ENCODE measurements around the gene ZBTB24.

Gene ZBTB24

DNA sequence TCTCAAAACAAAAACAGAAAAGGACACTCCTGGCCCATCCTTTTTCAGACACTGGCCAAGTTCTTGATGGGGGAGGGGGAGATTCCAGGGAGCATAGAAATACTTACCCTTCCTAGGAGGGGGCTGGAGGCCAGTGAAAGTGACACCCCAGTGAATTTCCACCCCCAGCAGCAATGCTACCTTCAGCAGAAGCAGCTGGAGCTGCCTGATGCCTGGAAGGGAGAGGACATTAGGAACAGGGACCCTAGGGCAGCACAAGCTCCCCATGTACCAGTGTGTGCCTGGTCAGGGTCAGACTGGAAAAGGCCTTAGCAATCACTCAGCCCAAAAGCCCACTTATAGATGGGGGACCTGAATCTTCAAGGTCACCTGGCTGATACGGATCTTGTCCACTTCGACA, 29.9 kb downstream of the ZBTB24 start:
- Histone ChIP-seq H3K27ac (ENCODE audit: poor library complexity, severe bottlenecking) (no peak overlapping the region), H3K4me1 (ENCODE audit: insufficient read depth, poor library complexity, severe bottlenecking) (no peaks in the 10 kb centered on the region), H3K9me3 (ENCODE audit: severe bottlenecking) (no peaks in the 10 kb centered on the region), H3K4me3 (ENCODE audit: severe bottlenecking) (no peak overlapping the region), H3K36me3 (ENCODE audit: low read depth) (peaks cover 9% of the 10 kb centered on the region; the same call in 1 of the 2 replicates), H3K27me3 (ENCODE audit: insufficient read depth, poor library complexity, severe bottlenecking) (no peaks in the 10 kb centered on the region)
- no peak for DNase-seq (ENCODE audit: low spot score)
- TF ChIP-seq, protein P1, sequence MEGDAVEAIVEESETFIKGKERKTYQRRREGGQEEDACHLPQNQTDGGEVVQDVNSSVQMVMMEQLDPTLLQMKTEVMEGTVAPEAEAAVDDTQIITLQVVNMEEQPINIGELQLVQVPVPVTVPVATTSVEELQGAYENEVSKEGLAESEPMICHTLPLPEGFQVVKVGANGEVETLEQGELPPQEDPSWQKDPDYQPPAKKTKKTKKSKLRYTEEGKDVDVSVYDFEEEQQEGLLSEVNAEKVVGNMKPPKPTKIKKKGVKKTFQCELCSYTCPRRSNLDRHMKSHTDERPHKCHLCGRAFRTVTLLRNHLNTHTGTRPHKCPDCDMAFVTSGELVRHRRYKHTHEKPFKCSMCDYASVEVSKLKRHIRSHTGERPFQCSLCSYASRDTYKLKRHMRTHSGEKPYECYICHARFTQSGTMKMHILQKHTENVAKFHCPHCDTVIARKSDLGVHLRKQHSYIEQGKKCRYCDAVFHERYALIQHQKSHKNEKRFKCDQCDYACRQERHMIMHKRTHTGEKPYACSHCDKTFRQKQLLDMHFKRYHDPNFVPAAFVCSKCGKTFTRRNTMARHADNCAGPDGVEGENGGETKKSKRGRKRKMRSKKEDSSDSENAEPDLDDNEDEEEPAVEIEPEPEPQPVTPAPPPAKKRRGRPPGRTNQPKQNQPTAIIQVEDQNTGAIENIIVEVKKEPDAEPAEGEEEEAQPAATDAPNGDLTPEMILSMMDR (IDR thresholded peaks at IDR 0.05; ENCODE audit: poor library complexity, severe bottlenecking): no peak
- ATAC-seq (ENCODE audit: low read depth): no peak

DNA sequence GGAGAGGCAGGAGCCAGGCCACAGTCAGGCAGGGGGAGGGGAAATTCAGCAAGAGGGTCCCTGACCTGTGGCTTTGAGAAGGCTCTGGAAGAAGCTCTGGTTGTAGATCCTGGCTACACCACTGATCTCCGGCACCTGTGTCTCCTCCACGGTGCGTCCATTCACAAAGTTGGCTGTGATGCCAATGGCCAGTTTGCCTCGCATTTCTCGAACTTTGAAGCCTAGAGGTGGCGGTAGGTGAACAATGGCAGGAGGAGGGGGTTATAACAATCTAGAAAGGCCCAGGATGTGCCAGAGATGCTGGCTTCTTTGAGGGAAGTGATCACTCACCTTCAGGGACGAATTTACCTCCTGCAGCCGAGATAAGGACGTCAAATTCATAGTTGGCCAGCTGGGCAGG, 30.8 kb downstream of the ZBTB24 start:
- no peak for DNase-seq (ENCODE audit: low spot score)
- Histone ChIP-seq H3K4me3 (ENCODE audit: severe bottlenecking) (no peak overlapping the region), H3K27ac (ENCODE audit: poor library complexity, severe bottlenecking) (no peak overlapping the region), H3K36me3 (ENCODE audit: low read depth) (peaks cover 9% of the 10 kb centered on the region; the same call in 1 of the 2 replicates), H3K4me1 (ENCODE audit: insufficient read depth, poor library complexity, severe bottlenecking) (no peaks in the 10 kb centered on the region), H3K27me3 (ENCODE audit: insufficient read depth, poor library complexity, severe bottlenecking) (no peaks in the 10 kb centered on the region), H3K9me3 (ENCODE audit: severe bottlenecking) (no peaks in the 10 kb centered on the region)
- no peak for ATAC-seq (ENCODE audit: low read depth)
- TF ChIP-seq, protein P1 (IDR thresholded peaks at IDR 0.05; ENCODE audit: poor library complexity, severe bottlenecking): no peak

DNA sequence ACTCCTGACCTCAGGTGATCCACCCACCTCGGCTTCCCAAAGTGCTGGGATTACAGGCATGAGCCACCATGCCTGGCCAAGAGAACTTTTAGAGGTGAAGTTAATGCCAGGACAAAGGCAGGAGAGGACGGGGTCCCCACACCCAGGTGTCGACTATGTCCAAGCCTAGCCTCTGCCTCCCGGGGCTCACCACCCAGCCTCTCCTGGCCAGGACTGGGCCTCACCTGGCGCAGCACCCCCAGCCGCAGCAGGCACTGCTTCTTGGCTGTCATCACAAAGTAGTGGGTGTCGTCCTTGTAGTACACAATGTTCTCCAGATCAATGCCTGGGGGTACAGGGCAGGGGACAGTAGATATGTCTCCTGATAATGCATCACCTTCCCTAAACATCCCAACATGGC, 31.6 kb downstream of the ZBTB24 start:
- ATAC-seq (ENCODE audit: low read depth) (no peak), DNase-seq (ENCODE audit: low spot score) (no peak)
- TF ChIP-seq, protein P1 (IDR thresholded peaks at IDR 0.05; ENCODE audit: poor library complexity, severe bottlenecking): no peak
- Histone ChIP-seq H3K4me1 (ENCODE audit: insufficient read depth, poor library complexity, severe bottlenecking) (no peaks in the 10 kb centered on the region), H3K9me3 (ENCODE audit: severe bottlenecking) (no peaks in the 10 kb centered on the region), H3K27ac (ENCODE audit: poor library complexity, severe bottlenecking) (no peak overlapping the region), H3K36me3 (ENCODE audit: low read depth) (peaks cover 9% of the 10 kb centered on the region; the same call in 1 of the 2 replicates), H3K4me3 (ENCODE audit: severe bottlenecking) (no peak overlapping the region), H3K27me3 (ENCODE audit: insufficient read depth, poor library complexity, severe bottlenecking) (no peaks in the 10 kb centered on the region)

DNA sequence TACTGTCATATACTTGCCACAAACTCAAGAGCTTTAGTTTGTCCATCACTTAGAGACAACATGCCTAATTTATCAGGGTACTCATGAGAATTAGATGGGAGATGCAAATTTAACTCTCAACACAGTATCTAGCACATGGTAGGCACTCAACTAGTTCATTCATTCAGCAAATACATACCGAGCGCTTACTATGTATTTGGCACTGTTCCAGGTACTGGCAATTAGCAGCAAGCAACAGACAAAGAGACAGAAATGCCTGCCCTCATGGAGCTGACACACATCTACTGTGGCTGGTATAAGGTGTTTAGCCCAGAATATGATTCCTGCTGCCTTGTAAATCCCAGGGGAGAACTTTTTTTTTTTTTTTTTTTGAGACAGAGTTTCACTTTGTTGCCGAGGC, 32.2 kb downstream of the ZBTB24 start:
- Histone ChIP-seq H3K4me3 (ENCODE audit: severe bottlenecking) (no peak overlapping the region), H3K27ac (ENCODE audit: poor library complexity, severe bottlenecking) (no peak overlapping the region), H3K4me1 (ENCODE audit: insufficient read depth, poor library complexity, severe bottlenecking) (no peaks in the 10 kb centered on the region), H3K36me3 (ENCODE audit: low read depth) (peaks cover 9% of the 10 kb centered on the region; the same call in 1 of the 2 replicates), H3K9me3 (ENCODE audit: severe bottlenecking) (no peaks in the 10 kb centered on the region), H3K27me3 (ENCODE audit: insufficient read depth, poor library complexity, severe bottlenecking) (no peaks in the 10 kb centered on the region)
- ATAC-seq (ENCODE audit: low read depth): no peak
- no peak for DNase-seq (ENCODE audit: low spot score)
- TF ChIP-seq, protein P1 (IDR thresholded peaks at IDR 0.05; ENCODE audit: poor library complexity, severe bottlenecking): no peak

DNA sequence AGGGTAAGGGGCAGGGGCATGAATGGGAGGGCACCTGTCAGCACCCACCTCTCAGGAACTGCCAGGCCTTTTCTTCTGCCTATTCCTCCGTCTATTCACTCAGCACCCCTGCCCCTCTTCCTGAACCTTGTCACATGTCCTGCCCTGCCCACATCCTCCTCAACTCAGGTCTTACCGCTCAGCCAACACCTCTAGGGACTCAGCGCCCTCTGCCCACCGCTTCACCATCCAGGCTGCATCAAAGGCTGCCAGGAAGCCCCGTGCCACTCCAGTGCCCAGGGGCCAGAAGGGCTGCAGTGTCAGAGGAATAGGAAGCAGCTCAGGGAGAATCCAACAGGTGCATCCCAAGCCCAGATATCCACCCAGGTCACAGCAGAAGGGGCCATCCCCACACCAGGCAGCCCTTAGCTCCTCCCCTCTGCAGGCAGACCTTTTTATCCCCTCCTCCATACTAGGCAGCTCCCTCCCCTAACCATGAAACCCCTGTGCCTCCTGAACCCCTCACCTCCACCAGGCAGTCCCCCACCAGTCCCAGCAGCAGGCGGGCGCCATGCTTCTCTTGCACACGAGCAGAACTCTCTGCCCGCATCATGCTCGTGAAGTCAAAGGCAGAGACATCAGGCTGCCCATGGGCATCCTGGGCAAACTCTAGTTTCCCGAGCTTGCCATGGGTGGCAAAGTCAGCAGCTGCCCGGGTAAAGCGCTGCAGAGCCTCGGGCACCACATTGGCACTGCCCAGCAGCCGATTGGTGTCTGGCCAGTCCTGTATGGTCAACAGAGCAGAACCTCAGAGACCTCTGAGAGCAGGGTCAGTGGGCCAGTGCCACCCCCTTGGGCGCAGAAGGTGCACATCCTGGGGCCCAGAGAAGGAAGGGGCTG, 33.0 kb downstream of the ZBTB24 start:
- no peak for ATAC-seq (ENCODE audit: low read depth)
- peaks cover 9% of the 10 kb centered on the region; the same call in 1 of the 2 replicates for H3K36me3 ChIP-seq (ENCODE audit: low read depth)
- H3K4me3 ChIP-seq (ENCODE audit: severe bottlenecking): no peak overlapping the region
- no peaks in the 10 kb centered on the region for H3K4me1 ChIP-seq (ENCODE audit: insufficient read depth, poor library complexity, severe bottlenecking)
- TF ChIP-seq, protein P1 (IDR thresholded peaks at IDR 0.05; ENCODE audit: poor library complexity, severe bottlenecking): no peak
- no peak overlapping the region for H3K27ac ChIP-seq (ENCODE audit: poor library complexity, severe bottlenecking)
- H3K27me3 ChIP-seq (ENCODE audit: insufficient read depth, poor library complexity, severe bottlenecking): no peaks in the 10 kb centered on the region
- no peak for DNase-seq (ENCODE audit: low spot score)
- H3K9me3 ChIP-seq (ENCODE audit: severe bottlenecking): no peaks in the 10 kb centered on the region

Data from RWPE2 (cell line).